NCI-H146 treated with DMSO at 0.1 percent for 48 hours (cell line): ENCODE measurements around the gene GNB1.

Source experiments
- DNase-seq: peaks from one replicate; lab custom pipeline; 2025; ENCODE audit not compliant: unreplicated experiment; lab: John Stamatoyannopoulos, UW

GNB1 gene

DNA sequence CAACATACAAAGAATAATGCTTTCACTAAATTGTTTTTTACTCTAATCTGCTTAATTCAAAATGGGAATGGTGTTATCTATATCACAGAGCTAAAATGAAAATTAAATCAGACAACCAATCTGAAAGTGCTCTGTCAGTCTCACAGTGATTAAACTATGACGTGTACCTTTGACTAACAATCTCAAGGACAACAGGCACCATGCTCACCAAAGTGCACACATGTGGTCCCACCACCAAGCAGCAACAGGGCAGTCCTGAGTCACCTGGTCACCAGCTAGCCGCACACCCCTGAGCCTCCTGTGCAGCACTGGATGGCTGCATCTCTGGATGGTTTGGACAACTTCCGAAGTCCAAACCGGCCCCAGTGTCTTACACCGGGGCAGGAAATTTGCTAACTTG, 58.1 kb downstream of the GNB1 start:
- no peak for DNase-seq

DNA sequence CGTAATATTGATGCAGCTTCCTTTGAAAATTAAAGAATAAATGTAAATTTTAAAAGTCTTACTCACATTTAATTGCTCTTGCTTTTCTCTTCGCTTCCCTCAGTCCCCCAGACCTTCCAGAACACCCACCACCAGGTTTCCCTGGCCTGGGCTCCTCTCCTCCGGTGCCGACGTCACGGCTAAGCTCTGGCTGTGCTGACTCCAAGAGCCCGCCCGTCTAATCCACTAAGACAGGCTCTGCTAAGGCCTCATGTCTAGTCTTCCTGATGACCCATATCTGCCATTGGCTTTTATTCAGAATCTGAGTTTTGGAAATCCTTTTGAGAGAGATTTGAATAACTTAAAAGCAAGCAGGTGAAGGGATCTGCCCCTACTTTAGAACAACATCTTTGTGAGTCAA, 58.7 kb downstream of the GNB1 start:
- no peak for DNase-seq

DNA sequence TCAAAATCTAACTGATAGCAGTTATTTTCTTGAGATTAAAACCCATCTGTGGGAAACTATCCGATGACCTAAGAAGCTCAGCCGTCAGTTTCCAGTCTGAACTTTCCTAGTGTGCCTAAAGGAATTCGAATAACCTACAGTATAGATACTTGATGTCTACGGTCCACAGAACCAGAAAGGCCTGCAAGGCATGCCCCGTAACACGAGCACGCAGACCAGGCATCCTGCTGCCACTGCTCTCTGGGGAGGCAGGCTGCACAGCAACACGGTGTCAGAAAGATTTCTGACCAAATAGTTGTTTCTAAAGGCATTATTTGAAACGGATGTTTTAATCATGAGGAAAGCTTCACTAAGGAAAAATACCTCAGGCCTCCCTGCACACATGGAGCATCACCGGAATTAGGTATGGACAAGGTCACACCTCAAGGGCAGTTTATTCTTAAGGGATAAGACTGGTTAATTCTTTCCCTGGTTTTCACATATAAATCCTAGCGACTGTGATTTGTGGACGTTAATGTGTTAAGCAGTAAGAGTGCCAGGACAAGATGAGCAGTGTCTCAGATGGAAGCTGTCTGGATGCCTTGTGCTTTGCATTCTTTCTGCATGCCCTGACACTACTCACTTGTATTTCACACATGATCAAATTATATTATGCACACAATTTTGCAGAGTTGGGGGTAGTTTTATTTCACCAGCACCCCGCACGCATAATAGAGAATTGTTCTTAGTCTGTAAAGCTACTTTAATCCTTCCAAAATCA, 63.6 kb downstream of the GNB1 start:
- no peak for DNase-seq

DNA sequence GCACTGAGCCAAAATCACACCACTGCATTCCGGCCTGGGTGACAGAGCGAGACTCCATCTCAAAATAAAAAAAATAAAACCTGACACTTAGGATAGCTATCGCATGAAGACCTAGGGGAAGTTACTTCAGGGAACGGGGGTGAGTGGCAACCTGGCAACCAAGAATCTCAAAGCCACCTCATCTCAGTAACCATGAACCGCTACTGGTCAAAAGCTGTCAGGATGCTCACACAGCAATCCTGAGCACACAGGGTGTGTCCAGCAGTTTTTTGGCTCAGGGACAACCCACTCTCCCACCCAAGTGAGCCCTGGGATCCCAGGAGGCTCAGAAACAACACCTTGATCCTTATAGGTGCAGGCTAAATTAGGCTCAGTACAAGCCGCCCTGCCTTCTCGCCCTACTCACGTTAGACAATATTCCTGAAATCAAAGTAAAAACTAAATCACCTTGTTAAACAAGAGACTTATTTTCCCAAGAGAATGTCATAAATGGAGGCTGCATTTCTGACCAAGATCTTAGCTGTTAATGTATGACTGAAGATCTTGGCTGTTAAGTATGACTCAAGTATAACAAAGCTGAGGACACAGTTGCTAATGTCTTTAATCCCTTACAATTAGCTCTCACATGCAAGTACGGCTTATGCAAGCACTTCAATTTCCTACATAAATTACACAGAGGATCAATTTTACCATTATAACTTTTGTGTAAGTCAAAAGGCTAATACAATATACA, 64.4 kb downstream of the GNB1 start:
- no peak for DNase-seq

DNA sequence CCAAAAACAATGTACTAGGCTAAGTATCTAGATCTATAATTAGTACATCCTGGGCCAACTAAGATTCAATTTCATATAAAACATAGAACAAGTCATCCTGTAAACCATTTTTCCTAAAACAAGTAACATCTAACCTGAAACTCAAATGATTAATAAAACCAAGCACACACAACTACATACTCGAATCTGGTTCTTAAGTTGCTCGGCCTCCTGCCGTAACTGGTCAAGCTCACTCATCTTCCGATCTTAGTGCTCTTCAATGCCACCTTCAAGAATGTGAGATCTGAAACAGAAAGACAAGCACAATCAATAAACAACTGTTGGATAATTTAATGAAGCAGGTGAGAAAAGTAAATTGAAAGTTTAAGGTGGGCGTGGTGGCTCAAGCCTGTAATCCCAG, 65.7 kb downstream of the GNB1 start:
- no peak for DNase-seq

DNA sequence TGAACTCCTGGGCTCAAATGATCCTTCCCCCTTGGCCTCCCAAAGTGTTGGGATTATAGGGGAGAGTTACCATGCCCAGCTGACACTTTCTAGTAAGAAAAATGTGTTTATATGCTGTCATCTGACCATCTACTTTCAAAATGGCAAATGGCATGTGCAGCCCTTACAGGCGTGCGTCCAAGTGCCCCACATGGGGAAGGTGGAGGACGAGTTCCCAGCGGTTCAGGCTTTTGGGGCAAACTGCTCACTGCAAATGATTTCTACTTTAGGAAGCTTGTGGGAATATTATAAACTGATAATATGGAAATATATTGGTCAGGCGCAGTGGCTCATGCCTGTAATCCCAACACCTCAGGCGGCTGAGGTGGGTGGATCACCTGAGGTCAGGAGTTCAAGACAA, 71.1 kb downstream of the GNB1 start:
- no peak for DNase-seq

DNA sequence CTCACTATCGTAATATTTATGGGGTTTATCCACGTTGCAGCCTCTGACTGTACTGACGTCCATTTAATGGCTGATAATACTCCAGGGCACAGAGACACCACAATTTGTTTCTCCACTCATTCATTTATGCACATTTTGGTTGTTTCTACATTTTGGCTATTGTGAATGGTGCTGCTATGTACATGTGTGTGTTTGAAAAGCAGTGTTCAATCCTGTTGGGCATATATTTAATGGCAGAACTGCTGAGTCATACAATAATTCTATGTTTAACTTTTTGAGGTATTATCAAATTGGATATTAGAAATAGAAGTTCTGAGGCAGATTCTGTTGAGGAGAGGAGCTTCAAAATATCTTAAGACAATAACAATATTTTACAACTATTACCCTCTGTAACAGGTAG, 73.7 kb downstream of the GNB1 start:
- no peak for DNase-seq

DNA sequence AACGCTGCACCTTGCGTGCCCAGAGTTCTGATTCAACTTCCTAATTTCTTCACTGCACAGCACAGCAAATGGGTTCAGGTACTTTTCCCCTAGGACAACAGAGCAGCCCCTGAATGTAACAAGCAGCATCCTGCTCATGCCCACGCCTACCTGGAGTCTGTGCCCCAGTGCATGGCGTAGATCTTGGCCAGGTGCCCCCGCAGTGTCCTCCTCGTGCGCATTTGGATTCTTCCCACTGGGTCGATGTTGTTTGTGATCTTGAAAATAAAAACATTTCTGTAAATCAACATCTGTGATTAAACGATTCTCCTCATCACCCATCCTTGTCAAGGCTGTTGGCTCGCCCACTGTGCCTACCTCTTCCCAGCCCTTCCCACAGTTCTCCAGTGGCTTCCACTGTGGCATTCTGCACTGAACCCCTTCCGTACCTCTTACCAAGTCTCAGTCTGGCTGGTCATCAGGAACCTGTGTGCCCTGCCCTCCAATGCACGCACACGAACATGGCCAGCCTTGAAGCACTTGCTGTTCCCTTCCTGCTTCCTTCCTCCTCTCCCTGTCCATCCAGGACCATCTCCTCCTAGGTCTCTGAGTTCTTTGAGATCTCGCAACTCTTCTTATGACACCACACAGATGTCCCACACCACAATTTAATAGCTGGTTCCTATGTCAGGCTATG, 75.1 kb downstream of the GNB1 start:
- no peak for DNase-seq

GRCh38 chr1:1809489-1809888, 81.4 kb downstream of the GNB1 start:
- DNase-seq, result no peak

GRCh38 chr1:1808206-1808605, 82.7 kb downstream of the GNB1 start:
- DNase-seq, result no peak

GRCh38 chr1:1806890-1807289, 84.0 kb downstream of the GNB1 start:
- no peak for DNase-seq

DNA sequence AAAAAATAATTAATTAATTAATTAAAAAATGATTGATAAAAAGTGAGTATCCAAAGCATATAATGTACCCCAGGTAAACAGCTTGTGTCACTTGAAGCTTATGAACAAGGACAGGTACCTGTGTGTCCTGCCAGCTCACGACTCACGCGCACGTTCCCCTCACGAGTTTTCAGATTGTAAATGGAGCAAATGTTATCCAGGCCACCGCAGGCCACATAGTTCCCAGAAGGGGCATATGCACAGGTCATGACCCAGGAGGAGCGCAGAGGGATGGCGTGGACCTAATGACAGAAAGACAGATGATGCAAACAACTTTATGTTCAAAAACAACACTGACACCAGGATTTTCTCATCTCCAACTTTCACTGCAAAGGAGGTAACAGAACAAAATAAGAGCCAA, 86.6 kb downstream of the GNB1 start:
- no peak for DNase-seq

GRCh38 chr1:1802871-1803270, 88.0 kb downstream of the GNB1 start:
- no peak for DNase-seq

GRCh38 chr1:1799716-1800115, 91.2 kb downstream of the GNB1 start:
- DNase-seq, result no peak

GRCh38 chr1:1797731-1798341, 93.1 kb downstream of the GNB1 start:
- DNase-seq, result no peak

DNA sequence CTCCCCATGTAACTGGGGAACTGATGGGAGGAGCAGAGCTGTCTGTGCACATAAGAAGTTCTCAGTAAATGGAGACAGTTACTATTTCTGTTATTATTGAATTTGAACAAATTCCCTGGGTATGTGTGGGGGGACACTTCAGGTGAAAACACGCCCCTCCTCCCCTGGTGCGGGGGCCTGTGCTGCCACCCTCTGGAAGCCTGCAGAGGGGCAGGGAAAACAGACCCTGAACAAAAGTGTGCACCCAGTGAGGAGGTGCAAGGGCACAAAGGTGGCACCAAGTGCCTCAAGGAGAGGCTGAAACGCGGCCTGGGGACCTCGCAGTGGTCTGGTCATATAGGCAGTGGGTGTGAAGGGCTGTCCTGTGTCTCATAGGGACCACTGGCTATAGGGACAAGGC, 94.4 kb downstream of the GNB1 start:
- no peak for DNase-seq

DNA sequence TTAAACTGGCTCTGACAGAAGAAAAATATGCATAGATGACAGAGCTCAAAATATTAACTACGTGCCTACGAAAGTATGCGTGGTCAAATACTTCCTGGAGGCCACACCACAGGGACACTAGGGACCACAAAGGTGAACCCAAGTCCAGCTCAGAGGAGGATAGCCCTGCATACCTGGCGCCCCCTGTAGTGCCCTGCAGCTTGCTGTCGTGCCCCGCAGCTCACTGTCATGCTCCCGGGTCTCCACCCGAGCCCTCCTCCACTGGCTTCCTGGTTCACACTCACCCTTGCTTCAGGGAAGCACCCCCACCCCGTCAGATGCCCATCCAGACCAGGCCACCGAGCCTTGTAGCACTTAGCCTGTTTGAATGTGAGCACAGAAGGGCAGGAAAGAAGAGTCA, 95.9 kb downstream of the GNB1 start:
- no peak for DNase-seq

- no peak for DNase-seq
Measured at GRCh38 chr1:1793481-1794244, 97.2 kb downstream of the GNB1 start.

GRCh38 chr1:1788646-1789431, 102.0 kb downstream of the GNB1 start:
- no peak for DNase-seq

DNA sequence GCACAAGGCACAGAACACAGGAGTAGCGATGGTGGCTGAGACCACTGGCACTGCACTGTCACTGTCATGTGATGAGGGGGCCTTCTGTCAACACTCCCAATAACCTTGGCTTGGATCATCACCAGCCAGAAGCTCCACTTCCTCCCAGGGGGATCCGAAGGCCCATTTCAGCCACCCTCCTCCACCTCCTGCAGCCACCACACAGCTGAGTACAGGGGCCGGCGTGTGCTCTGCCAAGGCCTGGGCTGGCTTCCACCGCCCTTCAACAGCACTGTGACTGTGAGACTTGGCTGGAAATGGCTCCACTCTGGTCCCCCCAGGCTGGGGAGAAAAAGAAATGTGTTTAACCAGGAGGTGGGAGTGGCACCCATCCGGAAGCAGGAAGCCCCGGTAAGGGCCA, 102.8 kb downstream of the GNB1 start:
- DNase-seq, result no peak
